GM12873 (cell line): Measurements from ENCODE around the gene PDE6G.

Experiments
- CTCF ChIP-seq: IDR thresholded peaks from 2 replicates; pipeline ENCODE4 v1.5.1; 2012; ENCODE audit warnings: low read depth, mild to moderate bottlenecking, moderate library complexity, low read length, control low read depth; ENCODE audit not compliant: insufficient read depth; ENCODE audit errors: missing control alignments

The PDE6G gene

GRCh38 chr17:81635973-81636504 lies 20.3 kb downstream of the PDE6G start:
- TF ChIP-seq CTCF = no peak

DNA sequence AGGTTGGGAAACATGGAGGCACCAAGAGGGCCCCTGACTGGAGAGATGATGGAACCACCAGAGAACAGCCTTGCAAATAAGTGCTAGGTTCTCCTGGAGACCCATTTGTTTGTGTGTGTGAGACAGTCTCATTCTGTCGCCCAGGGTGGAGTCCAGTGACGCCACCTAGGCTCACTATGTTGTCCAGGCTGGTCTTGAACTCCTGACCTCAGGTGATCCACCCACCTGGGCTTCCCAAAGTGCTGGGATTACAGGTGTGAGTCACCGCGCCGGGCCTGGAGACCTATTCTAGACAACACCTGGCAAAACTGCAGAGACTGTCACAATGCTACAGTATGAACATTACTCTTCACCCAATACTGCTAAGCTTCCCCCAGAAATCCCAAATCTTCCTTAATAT lies 20.9 kb downstream of the PDE6G start:
- TF ChIP-seq CTCF = no peak

- no peak for TF ChIP-seq CTCF
These were observed 24.9 kb downstream of the PDE6G start for GRCh38 chr17:81631482-81631881.

DNA sequence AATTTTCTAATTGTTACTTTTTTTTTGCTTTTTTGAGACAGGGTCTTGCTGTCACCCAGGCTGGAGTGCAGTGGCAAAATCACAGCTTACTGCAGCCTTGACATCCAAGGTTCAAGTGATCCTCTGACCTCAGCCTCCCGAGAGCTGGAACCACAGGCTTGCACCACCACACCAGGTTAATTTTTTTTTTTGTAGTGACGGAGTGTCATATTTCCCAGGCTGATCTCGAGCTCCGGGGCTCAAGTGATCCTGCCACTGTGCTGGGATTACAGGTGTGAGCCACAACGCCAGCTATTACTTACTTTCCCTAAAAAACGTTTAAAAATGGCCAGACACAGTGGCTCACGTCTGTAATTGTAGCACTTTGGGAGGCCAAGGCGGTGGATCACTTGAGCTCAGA lies 26.1 kb downstream of the PDE6G start:
- TF ChIP-seq CTCF = no peak

- TF ChIP-seq CTCF = no peak
These were observed 34.7 kb downstream of the PDE6G start for GRCh38 chr17:81621494-81622130.

DNA sequence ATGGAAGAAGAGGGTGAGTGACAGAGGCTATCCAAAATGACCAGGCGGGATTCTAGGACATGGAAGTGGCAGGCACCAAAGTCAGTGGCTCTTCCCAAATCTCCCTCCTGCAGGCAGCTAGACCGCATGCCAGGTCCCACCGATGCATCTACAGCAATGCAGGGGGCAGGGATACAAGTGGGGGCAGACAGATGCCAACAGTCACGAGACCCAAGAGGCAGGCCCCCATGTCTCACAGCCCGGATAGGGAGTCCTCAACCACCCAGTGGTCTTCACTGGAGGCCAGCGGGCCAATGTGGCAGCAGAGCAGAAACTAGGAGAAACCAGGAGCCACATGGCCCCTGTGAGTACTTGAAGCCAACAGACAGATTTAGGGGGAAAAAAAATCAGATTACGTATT lies 39.5 kb downstream of the PDE6G start:
- no peak for TF ChIP-seq CTCF

- TF ChIP-seq CTCF = no peak
These were observed 40.9 kb downstream of the PDE6G start for GRCh38 chr17:81615401-81615930.
